GM12875 (cell line): ENCODE results near the gene PITPNC1.
"Not testable (repeated sequence)": the region's sequence is repeated elsewhere in the genome, so short reads cannot be mapped to it uniquely, and the experiment has no call there.

ENCODE experiments used
- H3K4me3 ChIP-seq: one replicate; pipeline ENCODE4 v1.5.1; 2011; ENCODE audit warnings: low read depth, low read length, control low read depth
- TF ChIP-seq, protein P1 (sequence below): IDR thresholded peaks from 2 replicates; pipeline ENCODE4 v1.5.1; 2011; ENCODE audit warnings: low read depth, mild to moderate bottlenecking, control low read depth, inconsistent platforms, low read length, moderate library complexity, borderline replicate concordance; ENCODE audit not compliant: insufficient read depth

Gene PITPNC1

DNA sequence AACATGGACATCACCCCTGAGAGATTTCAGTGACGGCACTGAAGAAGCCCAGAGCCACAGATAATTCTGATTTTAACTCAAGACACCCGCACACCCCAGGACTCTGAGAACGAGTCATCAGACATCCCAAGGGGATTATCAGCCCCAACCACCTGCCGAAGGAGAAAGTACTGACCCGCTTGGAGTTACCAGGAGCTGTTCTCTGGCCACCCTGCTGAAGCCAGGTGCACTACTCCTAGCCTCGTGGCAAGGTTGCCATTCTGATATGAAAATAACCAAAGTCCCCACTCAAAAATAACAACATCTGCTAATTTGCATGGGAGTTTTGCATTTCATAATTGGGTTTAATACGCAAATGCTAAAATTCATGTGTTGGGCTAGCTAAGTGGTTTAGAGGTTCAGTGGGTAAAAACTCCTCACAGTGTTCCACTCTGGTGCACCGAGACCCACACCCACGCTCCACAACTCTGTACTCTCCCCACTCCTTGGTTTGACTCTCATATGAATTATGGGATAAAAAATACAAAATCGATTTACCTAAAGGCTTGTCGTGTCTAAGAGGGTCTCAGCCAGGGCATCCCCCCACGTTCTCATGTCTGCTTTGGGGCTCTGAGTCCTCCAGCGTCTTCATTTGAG is 197.7 kb downstream of the PITPNC1 start:
- H3K4me3 ChIP-seq = peak overlapping the region; percentile 39
- TF ChIP-seq, protein P1, sequence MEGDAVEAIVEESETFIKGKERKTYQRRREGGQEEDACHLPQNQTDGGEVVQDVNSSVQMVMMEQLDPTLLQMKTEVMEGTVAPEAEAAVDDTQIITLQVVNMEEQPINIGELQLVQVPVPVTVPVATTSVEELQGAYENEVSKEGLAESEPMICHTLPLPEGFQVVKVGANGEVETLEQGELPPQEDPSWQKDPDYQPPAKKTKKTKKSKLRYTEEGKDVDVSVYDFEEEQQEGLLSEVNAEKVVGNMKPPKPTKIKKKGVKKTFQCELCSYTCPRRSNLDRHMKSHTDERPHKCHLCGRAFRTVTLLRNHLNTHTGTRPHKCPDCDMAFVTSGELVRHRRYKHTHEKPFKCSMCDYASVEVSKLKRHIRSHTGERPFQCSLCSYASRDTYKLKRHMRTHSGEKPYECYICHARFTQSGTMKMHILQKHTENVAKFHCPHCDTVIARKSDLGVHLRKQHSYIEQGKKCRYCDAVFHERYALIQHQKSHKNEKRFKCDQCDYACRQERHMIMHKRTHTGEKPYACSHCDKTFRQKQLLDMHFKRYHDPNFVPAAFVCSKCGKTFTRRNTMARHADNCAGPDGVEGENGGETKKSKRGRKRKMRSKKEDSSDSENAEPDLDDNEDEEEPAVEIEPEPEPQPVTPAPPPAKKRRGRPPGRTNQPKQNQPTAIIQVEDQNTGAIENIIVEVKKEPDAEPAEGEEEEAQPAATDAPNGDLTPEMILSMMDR = no peak

DNA sequence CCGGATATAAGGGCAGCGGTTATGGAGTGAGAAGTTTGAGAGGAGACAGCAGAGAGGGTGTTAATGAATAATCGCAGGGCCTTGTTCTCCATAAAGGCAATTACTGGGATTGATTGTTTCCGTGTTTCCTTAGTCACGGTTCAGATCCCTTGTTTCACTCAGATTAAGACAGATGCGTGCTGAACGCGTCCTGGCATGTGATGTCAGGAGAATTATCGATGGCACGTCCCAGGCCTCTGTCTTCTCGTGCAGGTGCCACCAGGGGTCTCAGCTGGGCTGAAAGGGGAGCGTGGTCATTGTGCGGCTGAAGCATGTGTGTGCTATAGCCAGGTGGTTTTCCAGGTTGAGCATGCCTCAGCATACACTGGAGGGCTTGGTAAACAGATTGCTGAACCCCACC is 198.2 kb downstream of the PITPNC1 start:
- no peak overlapping the region for H3K4me3 ChIP-seq
- TF ChIP-seq, protein P1 = peak; percentile 54; the same call in 1 of the 2 replicates

DNA sequence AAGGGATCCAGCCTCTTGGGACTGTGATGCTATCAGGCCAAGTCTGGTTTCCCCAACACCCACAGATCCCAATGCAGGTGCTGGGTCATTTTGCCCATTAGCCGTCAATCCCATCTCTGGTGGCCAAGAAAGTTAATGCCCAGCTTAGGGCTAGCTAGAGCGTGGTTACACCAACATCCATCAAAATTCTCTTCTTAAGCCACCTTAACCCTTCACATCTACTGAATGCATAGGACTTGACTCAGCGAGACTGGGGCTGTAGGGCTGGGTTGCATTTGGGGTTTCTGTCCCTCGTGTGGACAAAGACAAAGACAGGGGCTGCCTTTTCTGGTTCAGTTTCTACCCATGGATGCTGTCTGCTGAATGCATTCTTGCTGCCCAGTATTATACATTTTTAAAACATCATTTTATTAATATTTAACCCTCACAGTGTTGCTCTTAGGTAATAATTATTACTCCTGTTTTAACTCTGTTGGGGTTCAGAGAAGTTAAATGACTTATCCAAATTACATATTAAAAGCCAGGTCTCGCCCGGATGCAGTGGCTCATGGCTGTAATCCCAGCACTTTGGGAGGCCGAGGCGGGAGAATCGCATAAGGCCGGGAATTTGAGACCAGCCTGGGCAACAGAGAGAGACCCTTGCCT is 199.5 kb downstream of the PITPNC1 start:
- H3K4me3 ChIP-seq = no peak overlapping the region
- TF ChIP-seq, protein P1 = no peak

DNA sequence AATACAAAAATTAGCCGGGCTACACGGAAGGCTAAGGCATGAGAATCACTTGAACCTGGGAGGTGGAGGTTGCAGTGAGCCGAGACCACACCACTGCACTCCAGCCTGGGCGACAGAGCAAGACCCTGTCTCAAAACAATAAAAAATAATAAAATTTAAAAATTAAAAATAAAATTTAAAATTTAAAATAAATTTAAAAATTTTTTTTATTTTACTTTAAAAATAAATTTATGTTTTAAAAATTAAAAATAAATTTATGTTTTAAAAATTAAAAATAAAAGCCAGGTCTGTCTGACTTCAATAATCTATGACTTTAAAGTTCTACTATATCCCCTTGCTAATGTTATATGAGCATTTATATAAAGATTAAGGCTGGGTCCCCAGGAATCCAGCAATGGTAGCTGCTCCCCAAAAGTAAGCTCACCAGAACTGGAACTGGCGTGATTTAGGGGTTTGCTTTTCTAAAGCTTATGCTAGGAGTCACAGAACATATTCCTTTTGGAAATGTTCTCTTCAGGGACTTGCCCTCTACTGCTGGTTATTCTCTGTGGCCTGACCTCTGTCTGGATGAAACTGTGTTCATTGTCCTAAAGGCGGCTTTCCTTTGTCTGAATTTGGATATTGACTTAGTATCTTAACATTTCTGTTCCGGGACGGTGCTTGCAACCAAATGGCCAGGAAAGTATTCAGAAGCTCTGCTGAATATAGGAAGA is 200.5 kb downstream of the PITPNC1 start:
- no peak overlapping the region for H3K4me3 ChIP-seq
- TF ChIP-seq, protein P1 = no peak

DNA sequence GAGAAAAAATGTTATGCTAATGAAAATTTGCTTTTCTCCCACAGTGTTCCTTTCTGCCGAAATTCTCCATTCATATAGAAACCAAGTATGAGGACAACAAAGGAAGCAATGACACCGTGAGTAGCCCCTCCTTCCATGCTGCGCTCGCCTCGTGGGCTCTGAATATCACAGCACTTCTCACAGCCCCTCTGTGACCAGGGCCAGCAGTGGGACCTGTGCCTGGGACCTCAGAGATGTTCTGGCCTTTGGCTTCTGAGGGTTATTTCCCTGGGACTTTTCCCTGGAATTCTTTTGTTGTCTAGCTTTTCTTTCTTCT is 201.0 kb downstream of the PITPNC1 start:
- TF ChIP-seq, protein P1 = no peak
- no peak overlapping the region for H3K4me3 ChIP-seq

DNA sequence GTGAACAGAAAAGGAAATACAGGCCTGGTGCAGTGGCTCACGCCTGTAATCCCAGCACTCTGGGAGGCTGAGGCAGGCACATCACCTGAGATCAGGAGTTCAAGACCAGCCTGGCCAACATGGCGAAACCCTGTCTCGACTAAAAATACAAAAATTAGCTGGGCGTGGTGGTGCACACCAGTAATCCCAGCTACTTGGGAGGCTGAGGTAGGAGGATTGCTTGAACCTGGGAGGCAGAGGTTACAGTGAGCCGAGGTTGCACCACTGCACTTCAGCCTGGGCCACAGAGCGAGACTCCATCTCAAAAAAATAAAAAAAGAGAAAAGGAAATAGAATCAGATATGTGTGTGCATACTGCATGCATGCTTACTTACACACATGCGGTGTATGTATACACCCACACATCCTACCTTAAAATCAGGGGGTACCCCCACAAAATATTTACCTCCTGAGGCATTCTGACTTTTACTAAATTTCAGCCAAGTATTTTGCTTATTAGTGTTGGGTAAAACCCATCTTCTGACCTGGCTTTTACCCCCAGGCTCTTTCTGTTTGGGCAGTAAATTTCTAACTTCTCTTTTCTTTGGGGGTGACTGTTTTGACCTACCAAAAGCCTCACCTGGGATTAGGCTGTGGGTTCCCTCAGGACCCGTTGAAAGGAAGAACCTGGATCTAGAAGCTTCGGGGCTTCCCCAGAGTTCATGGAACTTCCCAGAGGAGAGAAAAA is 201.8 kb downstream of the PITPNC1 start:
- H3K4me3 ChIP-seq = not testable (repeated sequence)

DNA sequence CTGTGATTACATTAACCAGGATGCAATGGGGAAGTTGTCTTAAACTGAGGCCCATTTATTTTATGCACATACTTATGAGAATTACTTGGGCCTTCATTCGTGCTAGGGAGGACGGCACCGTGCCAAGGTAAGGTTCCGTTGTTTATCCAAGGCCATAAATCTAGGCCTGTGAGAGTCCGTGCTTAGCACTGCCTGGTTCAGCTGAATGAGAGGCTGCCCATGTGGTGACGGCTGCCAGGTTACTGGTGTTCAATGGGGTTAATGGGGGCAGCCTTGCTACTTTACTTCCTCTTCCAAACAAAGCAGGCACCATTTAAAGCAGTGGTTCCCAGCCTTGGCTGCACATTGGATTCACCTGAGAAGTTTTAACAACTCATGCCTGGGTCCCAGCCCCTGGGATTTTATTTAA is 205.6 kb downstream of the PITPNC1 start:
- TF ChIP-seq, protein P1 = no peak
- H3K4me3 ChIP-seq = no peak overlapping the region
